ENCODE results near the gene HMOX2. TPM values are rescaled to one million over a fixed set of nuclear protein-coding genes. Genes with fewer than 3 reads are reported as not detected.

HMOX2 gene
- total RNA-seq, 1 experiment from 2014 or later = 65.0 TPM

GRCh38 chr16:4461250-4462085, 14.7 kb upstream of the HMOX2 start:
- in situ Hi-C loops (cut with HindIII; ENCODE audit: low pct_unique_long_range_greater_than_20kb, low sequenced_read_pairs) = loop anchor here (5.0 kb wide), 1 partner anchor 41 kb away; no protein-coding TSS in a partner anchor
- no peak for DNase-seq (ENCODE audit: low read depth)

GRCh38 chr16:4463522-4464163, 12.6 kb upstream of the HMOX2 start:
- DNase-seq (ENCODE audit: low read depth) = no peak
- in situ Hi-C loops (cut with HindIII; ENCODE audit: low pct_unique_long_range_greater_than_20kb, low sequenced_read_pairs) = loop anchor here (5.0 kb wide), 1 partner anchor 39 kb away; no protein-coding TSS in a partner anchor

- in situ Hi-C loops (cut with HindIII; ENCODE audit: low pct_unique_long_range_greater_than_20kb, low sequenced_read_pairs) = no loop called here
- no peak for DNase-seq (ENCODE audit: low read depth)
Observed at GRCh38 chr16:4465977-4466779, 10.0 kb upstream of the HMOX2 start.

- no peak for DNase-seq (ENCODE audit: low read depth)
- in situ Hi-C loops (cut with HindIII; ENCODE audit: low pct_unique_long_range_greater_than_20kb, low sequenced_read_pairs) = no loop called here
Observed at GRCh38 chr16:4467916-4468315, 8.3 kb upstream of the HMOX2 start.

- in situ Hi-C loops (cut with HindIII; ENCODE audit: low pct_unique_long_range_greater_than_20kb, low sequenced_read_pairs) = no loop called here
- no peak for DNase-seq (ENCODE audit: low read depth)
Observed at GRCh38 chr16:4468972-4469371, 7.2 kb upstream of the HMOX2 start.

- in situ Hi-C loops (cut with HindIII; ENCODE audit: low pct_unique_long_range_greater_than_20kb, low sequenced_read_pairs) = no loop called here
- DNase-seq (ENCODE audit: low read depth) = no peak
Observed at GRCh38 chr16:4471869-4472268, 4.3 kb upstream of the HMOX2 start.

GRCh38 chr16:4472880-4473279, 3.3 kb upstream of the HMOX2 start:
- DNase-seq (ENCODE audit: low read depth) = no peak
- in situ Hi-C loops (cut with HindIII; ENCODE audit: low pct_unique_long_range_greater_than_20kb, low sequenced_read_pairs) = no loop called here

GRCh38 chr16:4474192-4474961, 1.8 kb upstream of the HMOX2 start, which contains the start of gene NMRAL1:
TSS of gene NMRAL1 (minus strand) at chr16:4474625. CDS start at chr16:4474132, 493 bp downstream.
- DNase-seq (ENCODE audit: low read depth) = peak; percentile 96
- in situ Hi-C loops (cut with HindIII; ENCODE audit: low pct_unique_long_range_greater_than_20kb, low sequenced_read_pairs) = no loop called here

- peak; percentile 61 for DNase-seq (ENCODE audit: low read depth)
- in situ Hi-C loops (cut with HindIII; ENCODE audit: low pct_unique_long_range_greater_than_20kb, low sequenced_read_pairs) = no loop called here
Observed at GRCh38 chr16:4477966-4478365, 1.8 kb downstream of the HMOX2 start.

GRCh38 chr16:4481526-4481925, 5.3 kb downstream of the HMOX2 start:
- DNase-seq (ENCODE audit: low read depth) = no peak
- in situ Hi-C loops (cut with HindIII; ENCODE audit: low pct_unique_long_range_greater_than_20kb, low sequenced_read_pairs) = no loop called here

- in situ Hi-C loops (cut with HindIII; ENCODE audit: low pct_unique_long_range_greater_than_20kb, low sequenced_read_pairs) = no loop called here
- DNase-seq (ENCODE audit: low read depth) = no peak
Observed at GRCh38 chr16:4481963-4482362, 5.8 kb downstream of the HMOX2 start.

- in situ Hi-C loops (cut with HindIII; ENCODE audit: low pct_unique_long_range_greater_than_20kb, low sequenced_read_pairs) = no loop called here
- DNase-seq (ENCODE audit: low read depth) = no peak
Observed at GRCh38 chr16:4486126-4486893, 10.1 kb downstream of the HMOX2 start.

GRCh38 chr16:4487955-4488498, 11.8 kb downstream of the HMOX2 start:
- in situ Hi-C loops (cut with HindIII; ENCODE audit: low pct_unique_long_range_greater_than_20kb, low sequenced_read_pairs) = no loop called here
- peak; percentile 65 for DNase-seq (ENCODE audit: low read depth)

GRCh38 chr16:4488499-4488967, 12.3 kb downstream of the HMOX2 start:
- in situ Hi-C loops (cut with HindIII; ENCODE audit: low pct_unique_long_range_greater_than_20kb, low sequenced_read_pairs) = no loop called here
- no peak for DNase-seq (ENCODE audit: low read depth)

- DNase-seq (ENCODE audit: low read depth) = peak; percentile 67
- in situ Hi-C loops (cut with HindIII; ENCODE audit: low pct_unique_long_range_greater_than_20kb, low sequenced_read_pairs) = no loop called here
Observed at GRCh38 chr16:4489030-4489429, 12.8 kb downstream of the HMOX2 start.

GRCh38 chr16:4491898-4492297, 15.7 kb downstream of the HMOX2 start:
- in situ Hi-C loops (cut with HindIII; ENCODE audit: low pct_unique_long_range_greater_than_20kb, low sequenced_read_pairs) = no loop called here
- DNase-seq (ENCODE audit: low read depth) = no peak
